Inflammatory macrophage treated with lipopolysaccharide for 4 hours (primary cell): Measurements from ENCODE around the gene DHRS1.
A peak's percentile ranks its signal among the peaks of the same experiment; 100 is the strongest.
"Not testable (repeated sequence)": the region's sequence is repeated elsewhere in the genome, so short reads cannot be mapped to it uniquely, and the experiment has no call there.

Experiments used
- DNase-seq: peaks from one replicate; pipeline ENCODE4 v3.0.0-alpha.2; 2020

DHRS1 gene

DNA sequence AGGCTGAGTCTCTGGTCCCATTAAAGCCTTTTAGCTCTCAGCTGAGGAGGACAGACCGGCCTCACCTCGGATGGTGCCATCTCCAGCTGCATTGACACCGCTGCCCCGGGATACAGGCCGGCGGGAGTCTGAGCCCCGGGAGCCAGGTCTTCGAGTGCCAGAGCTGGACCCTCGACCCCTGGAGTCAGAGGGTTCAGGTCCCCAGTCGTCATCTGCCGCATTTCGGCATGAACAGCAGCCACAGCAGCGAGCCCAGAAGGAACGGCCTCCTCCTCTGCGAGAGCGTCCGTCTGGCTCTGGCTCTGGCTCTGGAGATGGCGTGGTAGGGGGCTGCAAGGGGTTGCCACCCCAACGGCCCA lies 37.6 kb downstream of the DHRS1 start:
- DNase-seq = no peak

GRCh38 chr14:24261256-24261968 lies 38.2 kb downstream of the DHRS1 start:
- DNase-seq = no peak

- no peak for DNase-seq
These were observed 38.8 kb downstream of the DHRS1 start for GRCh38 chr14:24260780-24261157.

DNA sequence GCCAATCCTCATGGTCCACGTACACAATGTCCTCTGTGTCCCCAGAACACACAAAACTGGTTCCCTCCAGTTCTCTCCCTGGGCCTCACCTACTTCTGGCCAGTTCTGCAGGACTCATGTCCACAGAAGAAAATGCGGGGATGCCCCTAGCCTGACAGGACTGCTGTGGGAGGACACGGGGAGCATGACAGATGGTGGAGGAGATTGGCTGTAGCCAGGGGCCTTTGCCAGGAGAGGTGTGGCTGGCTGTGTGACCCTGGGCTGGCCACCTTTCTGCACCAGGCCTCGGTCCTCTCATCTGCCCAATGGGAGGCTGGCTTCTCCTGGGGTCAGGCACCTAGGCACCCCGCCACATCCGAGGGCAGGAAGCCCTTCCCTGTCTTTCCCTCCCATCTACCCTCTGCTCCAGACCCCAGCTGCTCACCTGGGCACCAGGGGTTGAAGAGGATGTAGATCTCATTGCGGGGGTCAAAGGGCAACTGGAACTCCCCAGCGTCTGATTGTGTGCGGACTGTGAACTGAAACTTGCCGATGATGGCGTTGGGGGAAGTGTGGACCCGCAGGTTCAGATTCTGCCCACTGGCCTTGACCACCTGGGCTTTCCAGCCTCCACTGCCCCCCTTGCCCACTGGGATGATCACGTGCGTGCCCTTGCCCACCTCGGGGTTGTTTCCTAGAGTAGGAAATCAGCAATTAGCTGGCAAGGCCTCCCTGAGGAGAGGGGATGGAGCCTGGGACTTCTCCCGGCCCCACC lies 39.4 kb downstream of the DHRS1 start:
- DNase-seq = no peak

- no peak for DNase-seq
These were observed 40.1 kb downstream of the DHRS1 start for GRCh38 chr14:24259282-24260025.

- DNase-seq = no peak
These were observed 40.9 kb downstream of the DHRS1 start for GRCh38 chr14:24258548-24259265.

DNA sequence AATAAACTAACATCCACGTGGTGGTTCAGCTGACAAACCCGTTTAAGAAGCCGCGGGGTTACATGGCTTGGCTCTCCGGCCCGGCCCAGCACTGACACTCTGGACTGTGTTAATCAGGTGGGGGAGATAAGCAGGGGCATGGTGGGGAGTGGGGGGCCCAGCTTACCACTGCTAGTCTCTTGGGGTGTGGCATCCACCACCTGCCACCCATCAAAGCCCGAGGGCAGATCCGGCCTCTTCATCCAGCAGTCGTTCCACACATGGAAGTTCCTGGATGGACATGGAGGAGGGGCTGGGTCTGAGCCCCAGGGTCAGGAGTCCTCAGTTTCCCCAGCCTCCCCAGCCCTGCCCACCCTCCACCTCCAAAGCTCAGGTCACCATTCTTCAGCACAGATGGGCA lies 41.5 kb downstream of the DHRS1 start:
- DNase-seq = no peak

- DNase-seq = no peak
These were observed 42.6 kb downstream of the DHRS1 start for GRCh38 chr14:24256960-24257359.

DNA sequence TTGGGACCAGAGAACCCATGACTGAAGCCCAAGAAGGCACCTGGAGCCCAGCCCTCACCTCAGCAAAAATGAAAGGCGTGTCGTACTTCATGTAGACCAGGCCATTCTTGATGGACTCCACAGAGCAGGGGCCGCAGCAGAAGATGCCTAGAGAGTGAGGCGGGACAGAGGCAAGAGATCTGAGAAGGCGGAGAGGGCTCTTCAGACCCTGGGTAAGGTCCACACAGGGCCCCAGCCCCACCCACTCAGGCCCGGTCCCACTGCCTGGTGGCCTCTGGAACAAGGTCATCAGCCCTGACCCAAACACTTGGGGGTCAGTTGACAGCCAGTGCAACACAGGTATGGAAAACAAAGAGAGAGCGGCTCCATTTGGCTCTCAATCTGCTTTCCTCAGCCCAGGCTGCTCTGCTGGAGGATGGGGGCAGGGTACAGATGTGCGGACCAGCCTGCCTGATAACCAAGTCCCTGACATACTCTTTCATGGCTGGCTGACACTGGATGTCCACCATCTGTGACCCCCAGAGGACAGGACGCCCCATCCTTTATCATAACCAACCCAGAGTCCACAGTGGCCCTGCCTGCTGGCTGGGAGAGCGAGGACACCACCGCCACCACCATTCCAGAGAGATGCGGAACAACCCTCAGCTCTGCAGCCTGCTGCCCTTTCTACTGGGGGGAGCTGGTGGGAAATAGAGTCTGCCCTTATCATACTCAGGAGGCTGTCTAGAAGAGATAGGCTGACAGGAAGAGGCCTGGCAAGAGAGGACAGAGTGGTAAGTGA lies 43.5 kb downstream of the DHRS1 start:
- DNase-seq = no peak

- DNase-seq = no peak
These were observed 44.1 kb downstream of the DHRS1 start for GRCh38 chr14:24255438-24255837.

DNA sequence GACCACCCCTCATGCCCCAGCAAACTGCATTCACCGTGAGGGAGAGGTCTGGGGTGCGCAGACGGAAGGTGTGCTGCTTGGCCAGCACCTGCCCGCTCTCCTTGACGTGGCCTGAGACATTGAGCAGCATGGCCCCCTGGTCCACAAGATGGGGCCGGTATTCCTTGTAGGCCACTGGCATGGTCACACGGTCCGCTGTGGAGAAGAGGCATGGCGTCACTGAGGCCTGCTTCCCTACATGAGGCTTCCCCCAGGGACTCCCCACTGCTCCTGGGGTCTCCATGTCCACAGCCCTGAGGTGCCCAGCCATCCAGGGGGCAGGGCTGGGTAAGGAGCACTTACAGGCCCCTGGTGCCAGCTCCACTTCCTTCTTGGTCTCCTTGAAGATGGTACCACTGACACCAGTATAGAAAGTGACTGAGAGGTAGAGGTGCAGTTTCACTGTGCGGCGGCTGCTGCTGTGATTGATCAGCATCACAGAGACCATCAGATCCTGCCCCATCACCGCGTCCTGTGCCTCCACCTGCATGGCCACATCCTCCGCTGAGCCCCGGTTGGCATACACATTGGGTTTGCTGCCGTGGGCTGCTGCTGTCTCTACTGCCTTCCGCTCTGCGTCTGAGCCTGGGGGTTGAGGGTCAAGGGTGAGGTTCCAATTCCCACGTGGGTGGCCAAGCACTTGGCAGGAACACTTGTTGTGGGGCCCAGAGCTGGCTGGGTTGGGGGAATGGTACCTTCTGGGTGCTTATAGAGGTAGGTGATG lies 44.8 kb downstream of the DHRS1 start:
- DNase-seq = no peak

GRCh38 chr14:24253936-24254335 lies 45.6 kb downstream of the DHRS1 start:
- DNase-seq = no peak

- no peak for DNase-seq
These were observed 47.1 kb downstream of the DHRS1 start for GRCh38 chr14:24252289-24253124.

- peak; percentile 19 for DNase-seq
These were observed 47.7 kb downstream of the DHRS1 start for GRCh38 chr14:24251880-24252288.

GRCh38 chr14:24250354-24250753 lies 49.2 kb downstream of the DHRS1 start:
- no peak for DNase-seq

DNA sequence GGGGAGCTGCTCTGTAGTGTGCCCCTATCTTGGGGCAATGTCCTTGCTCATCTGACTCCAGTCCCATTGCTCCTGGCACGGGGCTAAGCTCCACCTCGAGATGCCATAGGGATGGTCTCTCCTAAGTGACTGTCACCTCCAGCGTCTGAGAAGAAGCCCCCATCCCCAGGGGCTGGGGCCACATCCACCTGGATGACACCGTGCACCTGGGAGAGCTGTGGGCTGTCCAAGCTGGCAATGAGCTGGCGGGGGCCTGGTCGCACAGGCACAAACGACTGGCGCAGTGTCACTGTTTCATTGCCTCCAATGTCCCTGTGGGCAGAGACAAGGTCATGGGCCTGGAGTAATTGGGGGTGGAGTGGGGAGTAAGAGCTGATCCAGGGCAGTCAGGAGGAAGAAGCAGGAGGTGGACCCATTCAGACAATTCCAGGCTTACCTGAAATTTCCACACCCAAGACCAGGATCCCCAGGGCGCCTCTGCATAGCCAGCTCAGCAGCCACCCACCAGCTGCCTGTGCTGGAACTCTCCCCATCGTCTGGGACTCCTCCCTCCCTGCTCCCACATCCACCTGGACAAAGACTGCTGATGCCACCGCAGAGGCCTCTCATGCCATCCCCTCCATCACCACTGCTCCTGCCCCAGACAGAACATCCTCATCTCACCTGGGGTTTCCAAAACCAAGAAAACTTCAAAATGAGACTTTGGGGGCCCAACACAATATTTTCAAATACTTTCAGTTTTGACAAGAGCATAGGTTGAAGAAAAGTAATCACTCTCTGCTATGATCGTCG lies 50.2 kb downstream of the DHRS1 start:
- no peak for DNase-seq

- DNase-seq = no peak
These were observed 52.2 kb downstream of the DHRS1 start for GRCh38 chr14:24247422-24247821.

DNA sequence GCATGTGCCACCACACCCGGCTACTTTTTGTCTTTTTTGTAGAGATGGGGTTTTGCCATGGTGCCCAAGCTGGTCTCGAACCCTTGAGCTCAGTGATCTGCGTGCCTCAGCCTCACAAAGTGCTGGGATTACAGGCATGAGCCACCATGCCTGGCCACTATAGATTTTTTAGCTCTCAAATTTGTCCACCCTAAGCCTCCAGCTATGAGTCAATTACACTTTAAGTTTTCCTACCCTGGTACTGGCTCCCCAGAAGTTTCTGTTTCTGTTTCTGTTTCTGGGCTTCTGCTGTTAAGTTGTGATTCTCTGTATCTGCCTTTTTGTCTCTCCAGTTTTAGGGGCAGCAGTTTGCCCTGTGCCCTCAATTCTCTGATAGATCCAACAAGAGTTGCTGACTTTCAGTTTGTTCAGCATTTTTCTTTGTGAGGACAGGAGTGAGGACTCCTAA lies 52.8 kb downstream of the DHRS1 start:
- DNase-seq = peak; percentile 83

- DNase-seq = not testable (repeated sequence)
These were observed 54.2 kb downstream of the DHRS1 start for GRCh38 chr14:24245350-24245749.
